ENCODE data around the gene MYO10.

MYO10 gene

DNA sequence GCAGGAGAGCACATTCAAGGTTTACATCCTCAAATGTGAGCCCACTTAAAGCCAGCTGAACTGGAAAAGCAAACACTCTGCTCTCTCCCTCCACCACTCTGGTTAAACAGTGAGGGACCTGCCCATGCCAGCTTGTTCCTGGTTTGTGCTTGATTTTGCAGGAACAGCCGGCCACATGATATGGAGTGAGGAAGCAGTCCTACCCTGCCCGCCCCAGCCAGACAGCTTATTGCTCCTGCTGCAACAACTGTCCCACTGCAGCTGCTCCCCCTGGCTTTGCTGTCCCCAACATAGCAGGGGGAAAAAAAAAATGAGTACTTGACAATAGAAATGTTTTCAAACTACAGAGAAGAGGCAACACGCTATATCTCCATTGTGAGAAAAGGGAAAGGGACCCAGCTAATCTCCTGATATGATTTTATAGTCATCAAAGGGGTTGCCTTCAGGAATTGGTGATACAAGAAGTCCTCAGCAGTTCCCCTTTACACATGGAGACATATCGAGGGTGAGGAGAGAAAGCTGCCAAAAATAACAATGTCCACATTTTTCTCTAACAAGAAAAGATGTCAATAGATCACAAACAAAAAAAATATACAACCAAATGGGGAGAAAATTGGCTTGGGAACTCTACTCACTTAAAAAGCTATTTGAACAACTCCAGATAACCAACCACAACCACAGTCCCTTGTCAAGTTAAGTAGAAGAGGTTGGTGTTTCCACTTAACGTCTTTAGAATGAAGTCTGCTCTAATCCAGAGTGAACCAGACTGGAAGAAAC, 4.6 kb downstream of the MYO10 start (continued):
- TF ChIP-seq ZNF132 (tag by site-specific recombination; IDR thresholded peaks at IDR 0.05; ENCODE audit: borderline replicate concordance), result no peak
- no peak for TF ChIP-seq ZNF426 (tag by site-specific recombination; IDR thresholded peaks at IDR 0.05)
- TF ChIP-seq ZNF394 (tag by site-specific recombination; IDR thresholded peaks at IDR 0.05; ENCODE audit: borderline replicate concordance), result no peak
- no peak for TF ChIP-seq ZNF23 (tag by site-specific recombination; IDR thresholded peaks at IDR 0.05; ENCODE audit: borderline replicate concordance)
- TF ChIP-seq ZNF350 (tag by site-specific recombination; IDR thresholded peaks at IDR 0.05), result no peak
- TF ChIP-seq, protein P1, sequence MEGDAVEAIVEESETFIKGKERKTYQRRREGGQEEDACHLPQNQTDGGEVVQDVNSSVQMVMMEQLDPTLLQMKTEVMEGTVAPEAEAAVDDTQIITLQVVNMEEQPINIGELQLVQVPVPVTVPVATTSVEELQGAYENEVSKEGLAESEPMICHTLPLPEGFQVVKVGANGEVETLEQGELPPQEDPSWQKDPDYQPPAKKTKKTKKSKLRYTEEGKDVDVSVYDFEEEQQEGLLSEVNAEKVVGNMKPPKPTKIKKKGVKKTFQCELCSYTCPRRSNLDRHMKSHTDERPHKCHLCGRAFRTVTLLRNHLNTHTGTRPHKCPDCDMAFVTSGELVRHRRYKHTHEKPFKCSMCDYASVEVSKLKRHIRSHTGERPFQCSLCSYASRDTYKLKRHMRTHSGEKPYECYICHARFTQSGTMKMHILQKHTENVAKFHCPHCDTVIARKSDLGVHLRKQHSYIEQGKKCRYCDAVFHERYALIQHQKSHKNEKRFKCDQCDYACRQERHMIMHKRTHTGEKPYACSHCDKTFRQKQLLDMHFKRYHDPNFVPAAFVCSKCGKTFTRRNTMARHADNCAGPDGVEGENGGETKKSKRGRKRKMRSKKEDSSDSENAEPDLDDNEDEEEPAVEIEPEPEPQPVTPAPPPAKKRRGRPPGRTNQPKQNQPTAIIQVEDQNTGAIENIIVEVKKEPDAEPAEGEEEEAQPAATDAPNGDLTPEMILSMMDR (tag by site-specific recombination; IDR thresholded peaks at IDR 0.05), result peak; percentile 54
- no peak for TF ChIP-seq ZNF837 (tag by site-specific recombination; IDR thresholded peaks at IDR 0.05)
- TF ChIP-seq ZNF791 (tag by site-specific recombination; IDR thresholded peaks at IDR 0.05), result no peak
- no peak for TF ChIP-seq ZNF621 (tag by site-specific recombination; IDR thresholded peaks at IDR 0.05)
- no peak for TF ChIP-seq ZNF175 (tag by site-specific recombination; IDR thresholded peaks at IDR 0.05)
- TF ChIP-seq ZNF10 (tag by site-specific recombination; IDR thresholded peaks at IDR 0.05), result no peak
- no peak for TF ChIP-seq SALL2 (tag by site-specific recombination; IDR thresholded peaks at IDR 0.05; ENCODE audit: borderline replicate concordance)
- TF ChIP-seq ZNF302 (tag by site-specific recombination; IDR thresholded peaks at IDR 0.05; ENCODE audit: low read depth), result no peak
- TF ChIP-seq, protein P2, sequence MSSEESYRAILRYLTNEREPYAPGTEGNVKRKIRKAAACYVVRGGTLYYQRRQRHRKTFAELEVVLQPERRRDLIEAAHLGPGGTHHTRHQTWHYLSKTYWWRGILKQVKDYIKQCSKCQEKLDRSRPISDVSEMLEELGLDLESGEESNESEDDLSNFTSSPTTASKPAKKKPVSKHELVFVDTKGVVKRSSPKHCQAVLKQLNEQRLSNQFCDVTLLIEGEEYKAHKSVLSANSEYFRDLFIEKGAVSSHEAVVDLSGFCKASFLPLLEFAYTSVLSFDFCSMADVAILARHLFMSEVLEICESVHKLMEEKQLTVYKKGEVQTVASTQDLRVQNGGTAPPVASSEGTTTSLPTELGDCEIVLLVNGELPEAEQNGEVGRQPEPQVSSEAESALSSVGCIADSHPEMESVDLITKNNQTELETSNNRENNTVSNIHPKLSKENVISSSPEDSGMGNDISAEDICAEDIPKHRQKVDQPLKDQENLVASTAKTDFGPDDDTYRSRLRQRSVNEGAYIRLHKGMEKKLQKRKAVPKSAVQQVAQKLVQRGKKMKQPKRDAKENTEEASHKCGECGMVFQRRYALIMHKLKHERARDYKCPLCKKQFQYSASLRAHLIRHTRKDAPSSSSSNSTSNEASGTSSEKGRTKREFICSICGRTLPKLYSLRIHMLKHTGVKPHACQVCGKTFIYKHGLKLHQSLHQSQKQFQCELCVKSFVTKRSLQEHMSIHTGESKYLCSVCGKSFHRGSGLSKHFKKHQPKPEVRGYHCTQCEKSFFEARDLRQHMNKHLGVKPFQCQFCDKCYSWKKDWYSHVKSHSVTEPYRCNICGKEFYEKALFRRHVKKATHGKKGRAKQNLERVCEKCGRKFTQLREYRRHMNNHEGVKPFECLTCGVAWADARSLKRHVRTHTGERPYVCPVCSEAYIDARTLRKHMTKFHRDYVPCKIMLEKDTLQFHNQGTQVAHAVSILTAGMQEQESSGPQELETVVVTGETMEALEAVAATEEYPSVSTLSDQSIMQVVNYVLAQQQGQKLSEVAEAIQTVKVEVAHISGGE (tag by site-specific recombination; conservative IDR thresholded peaks at IDR 0.05; ENCODE audit: low read depth), result no peak
- no peak for TF ChIP-seq ZNF571 (tag by site-specific recombination; IDR thresholded peaks at IDR 0.05)
- no peak for TF ChIP-seq ZFP3 (tag by site-specific recombination; IDR thresholded peaks at IDR 0.05; ENCODE audit: low read depth)
- TF ChIP-seq ZNF366 (tag by site-specific recombination; conservative IDR thresholded peaks at IDR 0.05), result no peak
- TF ChIP-seq, protein P3, sequence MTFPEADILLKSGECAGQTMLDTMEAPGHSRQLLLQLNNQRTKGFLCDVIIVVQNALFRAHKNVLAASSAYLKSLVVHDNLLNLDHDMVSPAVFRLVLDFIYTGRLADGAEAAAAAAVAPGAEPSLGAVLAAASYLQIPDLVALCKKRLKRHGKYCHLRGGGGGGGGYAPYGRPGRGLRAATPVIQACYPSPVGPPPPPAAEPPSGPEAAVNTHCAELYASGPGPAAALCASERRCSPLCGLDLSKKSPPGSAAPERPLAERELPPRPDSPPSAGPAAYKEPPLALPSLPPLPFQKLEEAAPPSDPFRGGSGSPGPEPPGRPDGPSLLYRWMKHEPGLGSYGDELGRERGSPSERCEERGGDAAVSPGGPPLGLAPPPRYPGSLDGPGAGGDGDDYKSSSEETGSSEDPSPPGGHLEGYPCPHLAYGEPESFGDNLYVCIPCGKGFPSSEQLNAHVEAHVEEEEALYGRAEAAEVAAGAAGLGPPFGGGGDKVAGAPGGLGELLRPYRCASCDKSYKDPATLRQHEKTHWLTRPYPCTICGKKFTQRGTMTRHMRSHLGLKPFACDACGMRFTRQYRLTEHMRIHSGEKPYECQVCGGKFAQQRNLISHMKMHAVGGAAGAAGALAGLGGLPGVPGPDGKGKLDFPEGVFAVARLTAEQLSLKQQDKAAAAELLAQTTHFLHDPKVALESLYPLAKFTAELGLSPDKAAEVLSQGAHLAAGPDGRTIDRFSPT (tag by site-specific recombination; IDR thresholded peaks at IDR 0.05), result no peak
- peak; percentile 61; the same call in 1 of the 2 replicates for TF ChIP-seq ZNF843 (tag by site-specific recombination; IDR thresholded peaks at IDR 0.05)
- TF ChIP-seq FEZF1 (tag by site-specific recombination; IDR thresholded peaks at IDR 0.05), result peak; percentile 64
- TF ChIP-seq, protein P4, sequence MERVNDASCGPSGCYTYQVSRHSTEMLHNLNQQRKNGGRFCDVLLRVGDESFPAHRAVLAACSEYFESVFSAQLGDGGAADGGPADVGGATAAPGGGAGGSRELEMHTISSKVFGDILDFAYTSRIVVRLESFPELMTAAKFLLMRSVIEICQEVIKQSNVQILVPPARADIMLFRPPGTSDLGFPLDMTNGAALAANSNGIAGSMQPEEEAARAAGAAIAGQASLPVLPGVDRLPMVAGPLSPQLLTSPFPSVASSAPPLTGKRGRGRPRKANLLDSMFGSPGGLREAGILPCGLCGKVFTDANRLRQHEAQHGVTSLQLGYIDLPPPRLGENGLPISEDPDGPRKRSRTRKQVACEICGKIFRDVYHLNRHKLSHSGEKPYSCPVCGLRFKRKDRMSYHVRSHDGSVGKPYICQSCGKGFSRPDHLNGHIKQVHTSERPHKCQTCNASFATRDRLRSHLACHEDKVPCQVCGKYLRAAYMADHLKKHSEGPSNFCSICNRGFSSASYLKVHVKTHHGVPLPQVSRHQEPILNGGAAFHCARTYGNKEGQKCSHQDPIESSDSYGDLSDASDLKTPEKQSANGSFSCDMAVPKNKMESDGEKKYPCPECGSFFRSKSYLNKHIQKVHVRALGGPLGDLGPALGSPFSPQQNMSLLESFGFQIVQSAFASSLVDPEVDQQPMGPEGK (tag by site-specific recombination; IDR thresholded peaks at IDR 0.05), result no peak
- TF ChIP-seq SP3 (tag by site-specific recombination; IDR thresholded peaks at IDR 0.05), result no peak
- no peak for TF ChIP-seq ZNF544 (tag by site-specific recombination; IDR thresholded peaks at IDR 0.05)
- TF ChIP-seq KLF9 (tag by site-specific recombination; IDR thresholded peaks at IDR 0.05; ENCODE audit: low read depth), result no peak
- no peak for TF ChIP-seq MEIS1 (CRISPR knock-in tag; IDR thresholded peaks at IDR 0.05; ENCODE audit: borderline replicate concordance)
- TF ChIP-seq ZSCAN23 (tag by site-specific recombination; IDR thresholded peaks at IDR 0.05), result no peak
- no peak for TF ChIP-seq ZNF133 (tag by site-specific recombination; IDR thresholded peaks at IDR 0.05)
- TF ChIP-seq ZNF221 (tag by site-specific recombination; IDR thresholded peaks at IDR 0.05; ENCODE audit: borderline replicate concordance), result no peak
- no peak for TF ChIP-seq ZSCAN30 (tag by site-specific recombination; IDR thresholded peaks at IDR 0.05)
- TF ChIP-seq OVOL3 (tag by site-specific recombination; IDR thresholded peaks at IDR 0.05), result no peak
- TF ChIP-seq MZF1 (tag by site-specific recombination; IDR thresholded peaks at IDR 0.05; ENCODE audit: borderline replicate concordance), result no peak
